Measurements from ENCODE around the gene PRSS23. TPM values are rescaled to one million over a fixed set of nuclear protein-coding genes. Genes with fewer than 3 reads are reported as not detected.
A peak's percentile ranks its signal among the peaks of the same experiment; 100 is the strongest.
"Not testable (repeated sequence)": the region's sequence is repeated elsewhere in the genome, so short reads cannot be mapped to it uniquely, and the experiment has no call there.

Gene PRSS23
- total RNA-seq, 1 donor from 2014 or later = 44.2 TPM

DNA sequence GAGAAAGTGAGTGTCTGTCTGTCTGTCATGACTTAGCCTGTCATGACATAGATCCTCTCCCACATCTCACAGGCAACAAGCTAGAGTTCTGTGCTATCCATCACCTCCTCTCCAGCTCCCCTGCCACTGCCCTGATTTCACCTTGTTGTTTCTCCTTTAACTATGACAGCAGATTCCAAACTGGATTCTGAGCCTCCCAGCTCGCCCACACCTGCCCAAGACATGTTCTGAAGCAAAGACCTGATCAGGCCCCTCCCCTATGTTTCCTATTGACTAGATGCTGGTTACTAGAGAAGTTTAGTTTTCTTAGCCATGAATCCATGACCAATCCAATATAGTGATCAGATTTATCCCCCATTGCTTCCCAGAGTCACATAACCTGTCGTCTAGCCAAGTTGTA, 15.4 kb downstream of the PRSS23 start:
- no peak for DNase-seq

GRCh38 chr11:86816251-86816726, 15.9 kb downstream of the PRSS23 start:
- DNase-seq = no peak

DNA sequence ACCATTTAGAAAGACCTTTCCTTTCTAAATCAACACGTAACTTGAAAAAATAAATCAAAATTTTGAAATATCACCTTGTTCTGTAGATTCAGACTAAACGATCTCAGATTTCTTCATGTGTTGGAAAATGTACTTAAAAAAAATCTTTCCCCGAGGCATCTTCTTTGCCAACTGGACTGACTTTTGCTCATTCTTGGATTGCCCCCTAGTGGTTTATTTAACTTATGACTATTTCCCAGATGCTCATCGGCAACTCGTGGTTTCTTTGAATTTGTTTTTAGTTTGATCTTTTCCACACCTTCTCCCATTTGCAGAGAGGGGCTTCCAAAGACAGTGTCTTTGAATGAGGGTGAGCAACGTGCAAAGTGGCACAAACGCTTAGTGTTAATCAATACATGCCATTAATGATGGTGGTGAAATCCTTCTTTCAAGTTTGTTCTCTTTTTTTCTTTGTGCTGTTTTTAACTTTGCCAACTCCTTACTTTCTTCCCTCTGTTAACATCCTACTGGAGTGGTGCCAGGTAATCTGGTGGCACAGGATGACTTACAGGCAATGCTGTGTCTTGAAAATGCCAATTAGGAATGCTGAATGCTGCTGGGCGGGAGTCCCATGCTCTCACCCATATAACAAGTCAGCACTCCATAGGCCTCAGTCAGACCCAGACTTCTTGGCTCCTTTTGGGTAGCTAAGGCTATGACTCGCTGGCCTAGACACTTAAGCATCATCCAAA, 18.3 kb downstream of the PRSS23 start:
- DNase-seq = peak; percentile 91

- not testable (repeated sequence) for DNase-seq
Measured at GRCh38 chr11:86824139-86824538, 23.8 kb downstream of the PRSS23 start.

DNA sequence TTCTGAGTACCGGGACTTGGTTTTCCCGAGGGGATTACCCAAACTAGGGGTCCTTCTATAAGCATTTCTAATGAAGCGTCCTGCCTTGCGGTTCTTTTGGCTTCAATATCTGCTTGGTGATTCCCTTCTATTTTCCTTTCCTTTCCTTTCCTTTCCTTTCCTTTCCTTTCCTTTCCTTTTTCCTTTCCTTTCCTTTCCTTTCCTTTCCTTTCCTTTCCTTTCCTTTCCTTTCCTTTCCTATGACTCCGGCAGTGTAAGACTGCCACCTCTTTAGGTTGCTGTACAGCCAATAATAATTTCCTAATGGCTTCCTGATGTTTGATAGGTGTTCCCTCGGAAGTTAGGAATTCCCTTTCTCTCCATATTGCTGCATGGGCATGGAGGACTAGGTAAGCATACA, 34.0 kb downstream of the PRSS23 start:
- DNase-seq = not testable (repeated sequence)

- not testable (repeated sequence) for DNase-seq
Measured at GRCh38 chr11:86844762-86845508, 44.6 kb downstream of the PRSS23 start.

DNA sequence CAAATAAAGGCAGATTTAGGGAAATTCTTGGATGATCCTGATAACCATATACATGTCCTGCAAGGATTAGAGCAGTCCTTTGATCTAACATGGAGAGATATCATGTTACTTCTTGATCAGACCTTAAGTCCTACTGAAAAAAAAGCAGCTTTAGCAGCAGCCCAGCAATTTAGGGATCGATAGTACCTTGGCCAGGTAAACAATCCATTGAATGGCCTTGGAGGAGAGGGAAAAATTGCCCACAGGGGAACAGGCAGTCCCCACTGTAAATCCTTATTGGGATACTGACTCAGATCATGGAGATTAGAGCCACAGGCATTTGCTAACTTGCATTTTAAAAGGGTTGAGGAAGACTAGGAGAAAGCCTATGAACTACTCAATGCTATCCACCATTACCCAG, 47.8 kb downstream of the PRSS23 start:
- DNase-seq = no peak

DNA sequence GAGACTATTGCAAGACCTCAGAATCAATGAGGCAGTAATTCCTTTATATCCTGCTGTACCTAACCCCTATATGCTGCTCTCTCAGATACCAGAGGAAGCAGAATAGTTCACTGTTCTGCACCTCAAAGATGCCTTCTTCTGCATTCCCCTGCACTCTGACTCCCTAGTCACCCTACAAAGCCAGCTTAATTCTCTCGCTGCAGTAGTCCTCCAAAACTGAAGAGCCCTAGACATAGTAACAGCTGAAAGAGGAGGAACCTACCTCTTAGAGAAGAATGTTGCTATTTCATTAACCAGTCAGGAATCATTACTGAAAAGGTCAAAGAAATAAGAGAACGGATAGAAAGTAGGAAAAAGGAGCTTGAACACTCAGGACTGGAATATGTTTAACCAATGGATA, 49.3 kb downstream of the PRSS23 start:
- no peak for DNase-seq

Other genes starting within 250 kb of the PRSS23 start
- 18.2 TPM for gene ME3, start 127.9 kb upstream of the PRSS23 start, total RNA-seq
- gene FZD4, start 154.9 kb downstream of the PRSS23 start, total RNA-seq = 59.5 TPM
- 25.6 TPM for gene TMEM135, start 237.4 kb downstream of the PRSS23 start, total RNA-seq